ENCODE results near the gene OSMR.

Gene OSMR
- 0 to 0.27 (median 0.06) reads per million in 4 donors for total RNA-seq

GRCh38 chr5:38845526-38846378, at the start of gene OSMR:
TSS of gene OSMR (plus strand) at chr5:38846012. CDS start at chr5:38869045, 23,033 bp downstream.
- DNase-seq, result no peak

- DNase-seq, result no peak
These were observed 49.1 kb upstream of the OSMR start for GRCh38 chr5:38796742-38797108.

DNA sequence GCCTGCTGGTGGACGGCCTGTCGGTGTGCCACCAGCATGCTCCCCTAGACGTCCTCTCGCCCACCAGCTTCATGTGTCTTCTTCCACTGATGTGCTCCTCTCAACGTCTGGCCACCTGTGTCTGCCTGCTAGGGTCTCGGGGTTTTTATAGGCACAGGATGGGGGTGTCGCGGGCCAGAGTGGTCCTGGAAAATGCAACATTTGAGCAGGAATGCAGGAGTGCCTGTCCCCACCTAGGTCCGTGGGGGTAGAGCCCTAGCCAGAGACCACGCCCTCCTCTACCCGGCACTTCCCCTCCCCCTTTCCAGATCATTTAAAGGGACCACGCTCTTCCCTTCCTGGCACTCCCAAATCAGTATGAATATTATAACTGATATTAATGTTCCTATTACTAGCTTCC, 48.0 kb upstream of the OSMR start:
- DNase-seq, result no peak

DNA sequence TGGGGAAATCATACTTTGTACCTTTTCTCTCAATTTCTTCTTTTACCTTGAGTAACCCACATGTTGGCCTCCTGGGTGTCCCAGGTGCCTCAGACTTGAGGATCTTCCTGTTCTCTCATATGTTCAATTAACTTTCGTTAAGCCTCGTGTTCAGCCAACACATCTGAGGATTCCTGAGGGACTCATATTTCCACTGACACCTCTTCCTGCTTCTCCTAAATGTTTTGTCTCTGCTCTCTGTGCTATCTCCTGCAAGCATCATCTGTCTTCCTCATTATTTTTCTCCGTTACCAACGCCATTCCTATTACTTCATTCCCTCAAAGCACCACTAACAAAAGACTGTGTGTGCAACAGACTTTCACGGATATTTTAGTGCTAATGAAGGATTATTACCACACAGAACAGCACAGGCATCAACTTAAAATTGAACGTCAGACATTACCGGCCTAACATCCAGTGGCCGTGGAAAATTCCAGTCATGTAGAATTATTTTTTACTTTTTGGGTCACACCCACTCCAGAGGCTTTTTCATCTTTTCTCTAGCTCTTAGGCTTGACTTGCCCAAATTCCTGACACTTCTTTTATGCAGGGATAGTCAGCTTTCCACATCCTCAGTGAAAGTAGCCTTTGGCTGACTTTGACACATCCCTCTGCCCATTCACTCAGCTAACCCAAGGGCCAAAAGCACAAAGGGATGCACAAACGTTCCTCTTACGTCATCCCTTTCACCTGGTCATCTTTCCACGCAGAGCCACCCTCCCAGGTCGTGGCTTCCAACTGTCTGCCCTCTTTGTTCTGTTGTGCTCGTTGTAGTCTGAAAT, 46.0 kb upstream of the OSMR start:
- DNase-seq, result no peak

DNA sequence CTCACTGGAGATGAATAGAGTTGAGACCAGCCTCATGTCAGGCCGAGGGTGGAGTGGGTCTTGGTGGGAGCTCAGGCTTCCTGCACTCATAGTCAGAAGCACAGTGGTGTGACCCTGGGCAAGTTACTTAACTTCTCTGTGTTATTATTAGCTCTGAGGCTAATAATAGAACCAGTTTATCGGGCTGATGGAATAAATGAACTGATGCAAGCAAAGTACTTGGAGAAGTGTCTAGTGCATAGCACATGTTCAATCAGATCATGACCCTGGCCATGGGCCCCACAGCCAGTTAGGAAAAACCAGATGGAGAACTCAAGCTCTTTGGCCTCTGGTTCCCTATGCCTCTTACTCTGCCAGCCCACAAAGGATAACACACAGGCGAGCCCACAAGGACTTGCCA, 45.3 kb upstream of the OSMR start:
- DNase-seq, result no peak

GRCh38 chr5:38802125-38802524, 43.7 kb upstream of the OSMR start:
- DNase-seq, result no peak

DNA sequence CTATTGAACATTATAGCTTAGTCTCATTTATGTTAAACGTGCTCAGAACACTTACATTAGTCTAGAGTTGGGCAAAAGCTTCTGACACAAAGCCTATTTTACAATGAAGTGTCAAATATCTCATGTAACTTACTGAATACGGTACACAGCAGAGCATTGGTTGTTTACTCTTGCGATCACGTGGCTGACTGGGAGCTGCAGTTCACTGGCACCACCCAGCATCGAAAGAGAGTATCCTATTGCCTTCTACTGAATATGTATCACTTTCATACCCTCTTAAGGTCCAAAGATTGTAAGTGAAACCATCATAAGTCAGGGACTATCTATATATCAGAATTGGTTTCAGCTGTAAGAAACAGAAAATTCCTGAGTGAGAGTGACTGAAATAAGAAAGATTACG, 42.6 kb upstream of the OSMR start:
- no peak for DNase-seq

- peak in 1 of 5 donors; percentile 69 for DNase-seq
These were observed 39.0 kb upstream of the OSMR start for GRCh38 chr5:38806775-38807258.

DNA sequence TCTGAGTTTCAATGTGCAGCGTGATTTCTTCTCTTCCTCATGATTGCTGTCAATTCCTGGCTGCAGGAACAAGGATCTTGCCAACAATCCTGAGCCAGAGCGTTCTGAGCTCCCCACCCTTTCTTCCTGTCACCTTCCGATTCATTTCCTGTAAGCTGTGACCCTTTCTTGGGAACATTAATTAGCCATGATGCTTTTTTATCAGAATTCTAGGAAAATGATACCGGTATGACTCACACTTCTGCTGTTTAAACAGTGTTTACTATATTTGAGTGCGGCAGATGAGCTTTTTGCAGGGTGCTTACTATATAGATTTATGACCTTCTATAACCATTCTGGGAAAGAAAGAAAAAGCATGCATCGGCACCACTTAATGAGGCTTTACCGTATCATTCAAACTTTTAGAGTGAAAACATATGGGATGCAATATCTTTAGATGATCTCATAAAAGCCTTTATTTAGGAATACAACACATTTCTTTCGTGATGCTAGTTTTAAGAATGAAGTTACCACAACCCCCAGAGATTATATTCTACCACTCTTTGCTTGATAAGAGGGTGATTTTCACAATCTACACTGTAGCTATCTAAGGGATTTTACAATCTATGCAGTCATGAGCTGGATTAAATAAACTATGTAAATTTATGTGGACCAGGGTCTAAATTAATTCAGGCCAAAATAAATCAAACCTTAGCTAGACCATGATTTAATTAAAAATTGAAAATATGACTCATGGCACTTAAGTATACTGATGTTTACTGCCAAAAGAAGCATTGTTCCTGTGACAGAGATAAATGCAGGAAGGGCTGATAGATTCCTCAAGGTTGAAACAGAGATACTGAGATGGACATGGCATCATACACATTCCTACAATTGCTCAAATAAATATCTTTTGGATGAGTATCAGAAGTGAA, 38.0 kb upstream of the OSMR start:
- peak in 1 of 5 donors; percentile 21 for DNase-seq

DNA sequence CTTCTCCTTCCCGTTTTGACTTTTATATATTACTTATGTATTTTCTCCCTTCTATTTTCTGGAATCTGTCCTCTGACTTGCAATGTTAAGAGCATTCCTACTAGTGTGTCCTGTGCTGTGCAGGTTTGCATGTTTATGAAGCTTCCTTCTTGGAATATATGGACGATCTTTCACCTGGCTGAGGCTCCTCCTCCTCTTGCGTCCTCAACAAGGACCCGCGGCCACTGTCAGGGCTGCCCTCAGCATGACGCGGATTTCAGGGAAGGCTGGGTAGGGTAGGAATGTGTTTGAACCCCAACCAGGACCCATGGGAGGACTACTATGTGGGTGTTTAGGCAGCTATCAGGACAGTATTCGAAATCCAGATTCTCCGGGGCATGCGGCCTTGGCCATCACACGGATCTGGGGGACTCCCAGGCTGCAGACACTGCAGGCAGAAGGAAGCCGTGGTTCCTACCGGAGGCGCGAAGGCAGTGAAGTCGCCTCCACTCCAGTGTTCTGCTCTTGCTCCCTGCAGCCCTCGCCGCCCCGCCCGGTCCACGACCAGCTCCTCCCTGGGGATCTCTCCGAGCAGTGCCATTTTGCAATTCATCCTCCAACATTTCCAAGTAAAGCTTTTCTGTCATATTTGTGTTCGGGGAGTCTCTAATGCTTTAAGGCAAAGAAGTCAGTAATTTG, 37.0 kb upstream of the OSMR start:
- no peak for DNase-seq

DNA sequence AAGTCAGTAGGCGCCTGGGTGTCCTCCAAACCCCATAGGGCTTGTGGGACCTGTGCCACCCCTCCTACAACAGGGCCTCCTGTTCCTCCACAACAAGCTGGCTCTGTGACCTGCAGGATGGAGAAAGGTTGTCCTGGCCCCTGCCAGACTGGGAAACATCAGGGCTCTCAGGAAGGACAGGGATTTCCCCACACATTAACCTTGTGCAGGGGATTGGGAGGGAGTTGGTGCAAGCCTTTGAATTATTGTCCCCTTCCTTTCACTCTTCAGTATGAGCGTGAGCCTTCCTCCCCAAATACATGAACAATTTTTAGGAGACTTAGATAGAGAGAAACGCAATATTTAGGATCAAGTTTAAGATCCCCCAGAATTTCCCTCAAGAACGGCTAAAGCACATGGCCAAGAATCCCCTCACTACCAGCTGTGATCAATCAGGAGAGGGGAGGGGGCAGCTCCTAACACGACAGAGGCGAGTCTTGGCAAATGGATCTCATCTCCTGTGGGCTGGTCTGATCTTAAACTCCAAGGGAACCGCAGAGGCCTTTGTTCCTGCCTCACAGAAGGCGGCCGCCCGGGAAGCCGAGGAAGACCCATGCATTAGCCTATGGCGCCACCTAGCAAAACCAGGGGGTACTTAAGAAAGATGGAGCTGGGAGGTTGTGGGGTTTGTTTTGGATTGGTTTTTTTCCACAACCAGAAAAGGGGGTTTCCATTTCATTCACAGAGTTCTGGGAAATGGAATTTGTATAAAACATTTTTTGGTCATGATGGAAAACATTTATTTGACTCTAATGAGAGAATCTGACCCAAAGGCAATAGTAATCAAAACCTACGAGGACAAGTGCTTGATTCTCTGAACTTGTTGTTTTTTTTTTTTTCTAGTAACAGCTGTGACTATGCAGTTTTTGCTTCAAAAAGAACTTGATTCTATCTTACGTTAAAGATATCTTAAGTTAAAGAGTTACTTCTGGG, 36.1 kb upstream of the OSMR start:
- peak in 2 of 5 donors; percentile 15 to 67 for DNase-seq

GRCh38 chr5:38814879-38815278, 30.9 kb upstream of the OSMR start:
- no peak for DNase-seq

GRCh38 chr5:38816083-38817030, 29.5 kb upstream of the OSMR start:
- peak in 1 of 5 donors; percentile 18 for DNase-seq

DNA sequence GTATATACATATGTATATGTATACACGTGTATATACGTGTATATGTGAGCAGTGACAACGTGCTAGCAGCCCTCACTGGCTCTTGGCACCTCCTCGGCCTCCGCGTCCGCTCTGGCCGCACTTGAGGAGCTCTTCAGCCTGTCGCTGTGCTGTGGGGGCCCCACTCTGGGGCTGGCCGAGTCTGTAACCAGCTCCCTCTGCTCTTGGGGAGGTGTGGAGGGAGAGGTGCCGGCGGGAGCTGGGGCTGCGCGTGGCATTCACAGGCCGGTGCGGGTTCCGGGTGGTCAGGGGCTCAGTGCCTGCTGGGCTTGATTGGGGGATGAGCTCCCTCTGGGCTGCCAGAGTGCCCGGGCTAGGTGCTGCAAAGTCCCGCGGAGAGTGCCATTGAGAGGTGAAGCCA, 24.1 kb upstream of the OSMR start:
- DNase-seq, result no peak

DNA sequence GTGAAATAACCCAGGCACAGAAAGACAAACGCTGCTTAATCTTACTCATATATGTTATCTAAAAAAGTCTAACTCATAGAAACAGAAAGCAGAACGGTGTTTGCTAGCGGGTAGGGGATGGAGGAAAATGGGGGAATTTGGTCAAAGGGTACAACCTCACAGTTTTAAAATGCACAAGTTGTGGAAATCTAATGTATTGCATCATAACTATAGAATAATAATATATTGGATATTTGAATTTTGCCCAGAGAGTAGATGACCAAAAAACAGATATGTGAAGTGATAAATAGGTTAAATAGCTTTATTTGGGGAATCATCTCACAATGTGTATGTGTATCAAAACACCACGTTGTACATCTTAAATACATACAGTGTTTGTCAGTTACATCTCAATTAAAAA, 22.3 kb upstream of the OSMR start:
- DNase-seq, result no peak

DNA sequence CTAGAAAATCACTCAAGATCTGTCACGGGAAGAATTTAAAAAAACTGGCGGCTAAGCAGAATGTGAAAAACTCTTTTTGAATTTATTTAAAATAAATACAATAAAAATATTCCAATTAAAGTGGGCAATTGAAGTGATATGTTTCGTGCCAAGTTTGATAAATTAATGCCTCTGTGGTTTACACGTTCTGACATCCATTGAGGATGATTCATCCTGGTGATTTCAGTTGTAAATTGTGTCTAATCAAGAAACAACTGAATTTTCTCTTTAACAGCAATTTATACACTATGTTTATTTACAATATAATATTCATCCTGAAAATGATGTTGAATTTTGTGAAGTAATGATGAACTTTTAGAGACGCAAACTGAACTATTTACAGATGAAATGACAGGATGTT, 21.0 kb upstream of the OSMR start:
- peak in 1 of 5 donors; percentile 20 for DNase-seq

GRCh38 chr5:38825494-38825893, 20.3 kb upstream of the OSMR start:
- DNase-seq, result no peak

GRCh38 chr5:38827525-38827924, 18.3 kb upstream of the OSMR start:
- peak in 1 of 5 donors; percentile 83 for DNase-seq

GRCh38 chr5:38830521-38831051, 15.2 kb upstream of the OSMR start:
- DNase-seq, result no peak

All from T-helper 1 cell (primary cell).